H9 (cell line): ENCODE measurements around the gene RAC2. TPM values are rescaled to one million over a fixed set of nuclear protein-coding genes. Genes with fewer than 3 reads are reported as not detected.

Source experiments
- DNase-seq: peaks from one replicate; pipeline ENCODE4 v3.0.0-alpha.2; 2017
- H2AFZ ChIP-seq: one replicate; pipeline ENCODE4 v1.6.1; 2013; ENCODE audit warnings: mild to moderate bottlenecking, low read length, control low read depth, moderate library complexity
- H2AK5ac ChIP-seq: 2 replicates; pipeline ENCODE4 v1.6.1; 2013; ENCODE audit warnings: low read length, control low read depth, mixed read lengths; ENCODE audit not compliant: insufficient read length
- H2BK120ac ChIP-seq: one replicate; pipeline ENCODE4 v1.6.1; 2013; ENCODE audit warnings: low read depth, mild to moderate bottlenecking, low read length, control low read depth, inconsistent platforms; ENCODE audit not compliant: poor library complexity, severe bottlenecking
- H2BK12ac ChIP-seq: 2 replicates; pipeline ENCODE4 v1.6.1; 2013; ENCODE audit warnings: low read length, control low read depth, mixed read lengths, low read depth; ENCODE audit not compliant: insufficient read length
- H2BK15ac ChIP-seq: 2 replicates; pipeline ENCODE4 v1.6.1; 2013; ENCODE audit warnings: low read depth, low read length, control low read depth
- H2BK20ac ChIP-seq: one replicate; pipeline ENCODE4 v1.6.1; 2013; ENCODE audit warnings: low read depth, mild to moderate bottlenecking, low read length, control low read depth, inconsistent platforms; ENCODE audit not compliant: poor library complexity, severe bottlenecking
- H2BK5ac ChIP-seq: 2 replicates; pipeline ENCODE4 v1.6.1; 2013; ENCODE audit warnings: low read length, control low read depth, mixed read lengths; ENCODE audit not compliant: insufficient read length
- H3K14ac ChIP-seq: 2 replicates; pipeline ENCODE4 v1.6.1; 2013; ENCODE audit warnings: low read length, control low read depth; ENCODE audit not compliant: insufficient read depth
- H3K18ac ChIP-seq: 2 replicates; pipeline ENCODE4 v1.6.1; 2013; ENCODE audit warnings: low read depth, mild to moderate bottlenecking, mixed read lengths, low read length, control low read depth; ENCODE audit not compliant: insufficient read length
- H3K23ac ChIP-seq: 2 replicates; pipeline ENCODE4 v1.6.1; 2013; ENCODE audit warnings: low read length, control low read depth, mixed read lengths, low read depth; ENCODE audit not compliant: insufficient read length
- H3K23me2 ChIP-seq: 2 replicates; pipeline ENCODE4 v1.6.1; 2013; ENCODE audit warnings: low read depth, mild to moderate bottlenecking, mixed read lengths, low read length, control low read depth; ENCODE audit not compliant: insufficient read length, poor library complexity, severe bottlenecking
- H3K27ac ChIP-seq: 2 replicates; pipeline ENCODE4 v1.5.1; 2013; ENCODE audit warnings: low read length, control low read depth, mixed read lengths, low read depth; ENCODE audit not compliant: insufficient read length
- H3K27me3 ChIP-seq: 2 replicates; pipeline ENCODE4 v1.6.1; 2013; ENCODE audit warnings: low read length, control low read depth, inconsistent platforms; ENCODE audit not compliant: insufficient read depth
- H3K4ac ChIP-seq: 2 replicates; pipeline ENCODE4 v1.6.1; 2013; ENCODE audit warnings: low read depth, mild to moderate bottlenecking, control low read depth, inconsistent platforms, low read length, moderate library complexity
- H3K4me1 ChIP-seq: 2 replicates; pipeline ENCODE4 v1.6.1; 2013; ENCODE audit warnings: low read length, control low read depth, inconsistent platforms; ENCODE audit not compliant: insufficient read depth
- H3K4me2 ChIP-seq: 2 replicates; pipeline ENCODE4 v1.6.1; 2013; ENCODE audit warnings: low read length, control low read depth, mixed read lengths; ENCODE audit not compliant: insufficient read length, insufficient read depth
- H3K56ac ChIP-seq: 2 replicates; pipeline ENCODE4 v1.6.1; 2013; ENCODE audit warnings: low read depth, mild to moderate bottlenecking, mixed read lengths, low read length, control low read depth; ENCODE audit not compliant: insufficient read length
- H3K79me1 ChIP-seq: 2 replicates; pipeline ENCODE4 v1.6.1; 2013; ENCODE audit warnings: low read depth, mild to moderate bottlenecking, moderate library complexity, low read length, control low read depth, inconsistent platforms; ENCODE audit not compliant: insufficient read depth, poor library complexity, severe bottlenecking
- H3K79me2 ChIP-seq: 2 replicates; pipeline ENCODE4 v1.6.1; 2013; ENCODE audit warnings: low read length, control low read depth, inconsistent platforms; ENCODE audit not compliant: insufficient read depth
- H3K9ac ChIP-seq: 2 replicates; pipeline ENCODE4 v1.6.1; 2013; ENCODE audit warnings: low read length, control low read depth, mixed read lengths; ENCODE audit not compliant: insufficient read length; ENCODE audit errors: extremely low read depth
- H3K9me3 ChIP-seq: one replicate; pipeline ENCODE4 v1.6.1; 2013; ENCODE audit warnings: low read depth, low read length, inconsistent platforms; ENCODE audit not compliant: control insufficient read depth
- H3T11ph ChIP-seq: one replicate; pipeline ENCODE4 v1.6.1; 2013; ENCODE audit warnings: mild to moderate bottlenecking, low read length, control low read depth, inconsistent platforms
- H4K20me1 ChIP-seq: one replicate; pipeline ENCODE4 v1.6.1; 2013; ENCODE audit not compliant: control insufficient read depth, insufficient read length, insufficient read depth
- H4K5ac ChIP-seq: 2 replicates; pipeline ENCODE4 v1.6.1; 2013; ENCODE audit warnings: low read depth, mild to moderate bottlenecking, mixed read lengths, low read length, control low read depth; ENCODE audit not compliant: insufficient read length
- H4K8ac ChIP-seq: replicated peaks from 2 replicates; pipeline ENCODE4 v1.6.1; 2013; ENCODE audit warnings: low read length, control low read depth, mixed read lengths, low read depth; ENCODE audit not compliant: insufficient read length
- H4K91ac ChIP-seq: 2 replicates; pipeline ENCODE4 v1.6.1; 2013; ENCODE audit warnings: low read depth, mild to moderate bottlenecking, moderate library complexity, mixed read lengths, low read length, control low read depth; ENCODE audit not compliant: insufficient read length
- H3K27ac Mint-ChIP-seq, 3 experiments: 2 replicates in 2 of 3; 3 replicates in 1 of 3; pipeline ENCODE4 v1.8.0; 2020 to 2021; ENCODE audit warnings: mixed read lengths in 3 of 3, mild to moderate bottlenecking in 1 of 3, moderate library complexity in 1 of 3
- H3K27me3 Mint-ChIP-seq: 2 replicates; pipeline ENCODE4 v1.8.0; 2021; ENCODE audit warnings: low read depth, mild to moderate bottlenecking, moderate library complexity, mixed read lengths
- H3K36me3 Mint-ChIP-seq, 3 experiments: 2 replicates in 2 of 3; 3 replicates in 1 of 3; pipeline ENCODE4 v1.8.0; 2020 to 2021; ENCODE audit warnings: low read depth in 3 of 3, mixed read lengths in 3 of 3; ENCODE audit not compliant: insufficient read depth in 1 of 3
- H3K4me1 Mint-ChIP-seq, 2 experiments: 2 replicates each; pipeline ENCODE4 v1.8.0; 2020; ENCODE audit warnings: mixed read lengths in 2 of 2
- H3K4me3 Mint-ChIP-seq, 2 experiments: 2 replicates in 1 of 2; 3 replicates in 1 of 2; pipeline ENCODE4 v1.8.0; 2020 to 2021; ENCODE audit warnings: mild to moderate bottlenecking in 2 of 2, mixed read lengths in 2 of 2, moderate library complexity in 1 of 2
- H3K9me3 Mint-ChIP-seq, 2 experiments: 2 replicates in 1 of 2; 3 replicates in 1 of 2; pipeline ENCODE4 v1.8.0; 2020; ENCODE audit warnings: mild to moderate bottlenecking in 2 of 2, mixed read lengths in 2 of 2, moderate library complexity in 1 of 2
- WGBS: extraction: QIAGEN DNeasy Blood & Tissue Kit; methylation state at CpG from one replicate; pipeline ENCODE4 v1.1.7; 2013; ENCODE audit warnings: missing lambda C conversion rate, low lambda C conversion rate, mixed read lengths; ENCODE audit not compliant: insufficient read length; ENCODE audit errors: extremely low coverage; 5-methylcytosine and 5-hydroxymethylcytosine counted together
- total RNA-seq: library from RNA; stranded (reverse); gene quantifications from 2 replicates; pipeline ENCODE4 v1.2.1, GENCODE V29; 2021
- TF ChIP-seq, protein P1 (sequence below): fragments of 200-600 bp; sonication (generic); conservative IDR thresholded peaks from 3 replicates; pipeline ENCODE4 v1.8.0; 2021; ENCODE audit warnings: antibody characterized with exemption, mild to moderate bottlenecking

RAC2 gene
- total RNA-seq, 1 experiment from 2014 or later, result 2.8 TPM

- no peak within 1 kb of the TSS for H2AK5ac ChIP-seq
- no peak within 1 kb of the TSS for H3K56ac ChIP-seq
- Mint-ChIP-seq H3K9me3 (no peaks in the 10 kb centered on the region; a peak in 1 of 5 replicates), H3K27me3 (peaks cover 41% of the 10 kb centered on the region), H3K27ac (no peak within 1 kb of the TSS; a peak in 1 of 7 replicates), H3K36me3 (no peaks in the 10 kb centered on the region; a peak in 1 of 7 replicates), H3K4me3 (no peak within 1 kb of the TSS), H3K4me1 (peaks cover 17 to 31% of the 10 kb centered on the region in 2 experiments)
- H3K23ac ChIP-seq, result no peak within 1 kb of the TSS
- no peak within 1 kb of the TSS for H3K27ac ChIP-seq
- H2BK20ac ChIP-seq, result no peak within 1 kb of the TSS
- H4K91ac ChIP-seq, result no peak within 1 kb of the TSS
- no peak within 1 kb of the TSS for H2BK15ac ChIP-seq
- no CpG with 5 or more reads among the region's 12 CpGs for WGBS
- H3K4me1 ChIP-seq, result no peaks in the 10 kb centered on the region; the same call in 1 of the 2 replicates
- no peak within 1 kb of the TSS for H3T11ph ChIP-seq
- no peak within 1 kb of the TSS for H4K8ac ChIP-seq
- H4K5ac ChIP-seq, result no peak within 1 kb of the TSS
- H3K79me2 ChIP-seq, result no peaks in the 10 kb centered on the region
- no peak within 1 kb of the TSS for H2AFZ ChIP-seq
- H2BK12ac ChIP-seq, result no peak within 1 kb of the TSS
- H3K27me3 ChIP-seq, result no peaks in the 10 kb centered on the region
- no peaks in the 10 kb centered on the region for H4K20me1 ChIP-seq
- no peaks in the 10 kb centered on the region for H3K9me3 ChIP-seq
- H3K9ac ChIP-seq, result no peak within 1 kb of the TSS
- TF ChIP-seq, protein P1, sequence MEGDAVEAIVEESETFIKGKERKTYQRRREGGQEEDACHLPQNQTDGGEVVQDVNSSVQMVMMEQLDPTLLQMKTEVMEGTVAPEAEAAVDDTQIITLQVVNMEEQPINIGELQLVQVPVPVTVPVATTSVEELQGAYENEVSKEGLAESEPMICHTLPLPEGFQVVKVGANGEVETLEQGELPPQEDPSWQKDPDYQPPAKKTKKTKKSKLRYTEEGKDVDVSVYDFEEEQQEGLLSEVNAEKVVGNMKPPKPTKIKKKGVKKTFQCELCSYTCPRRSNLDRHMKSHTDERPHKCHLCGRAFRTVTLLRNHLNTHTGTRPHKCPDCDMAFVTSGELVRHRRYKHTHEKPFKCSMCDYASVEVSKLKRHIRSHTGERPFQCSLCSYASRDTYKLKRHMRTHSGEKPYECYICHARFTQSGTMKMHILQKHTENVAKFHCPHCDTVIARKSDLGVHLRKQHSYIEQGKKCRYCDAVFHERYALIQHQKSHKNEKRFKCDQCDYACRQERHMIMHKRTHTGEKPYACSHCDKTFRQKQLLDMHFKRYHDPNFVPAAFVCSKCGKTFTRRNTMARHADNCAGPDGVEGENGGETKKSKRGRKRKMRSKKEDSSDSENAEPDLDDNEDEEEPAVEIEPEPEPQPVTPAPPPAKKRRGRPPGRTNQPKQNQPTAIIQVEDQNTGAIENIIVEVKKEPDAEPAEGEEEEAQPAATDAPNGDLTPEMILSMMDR, result no peak
- H2BK5ac ChIP-seq, result no peak within 1 kb of the TSS
- no peak within 1 kb of the TSS for H3K4ac ChIP-seq
- no peaks in the 10 kb centered on the region for H3K79me1 ChIP-seq
- no peak within 1 kb of the TSS for H3K4me2 ChIP-seq
- no peak within 1 kb of the TSS for H2BK120ac ChIP-seq
- DNase-seq, result no peak
- H3K23me2 ChIP-seq, result no peaks in the 10 kb centered on the region
- no peak within 1 kb of the TSS for H3K14ac ChIP-seq
- no peak within 1 kb of the TSS for H3K18ac ChIP-seq
Measured at GRCh38 chr22:37282385-37282677, 38.3 kb upstream of the RAC2 start, which contains the start of gene CYTH4. Gene CYTH4, plus strand, starts transcription at chr22:37282508. Its CDS starts 62 bp downstream, at chr22:37282570.
